Ecto neural progenitor cell (in vitro differentiated cells): ENCODE measurements around the gene PLAC8.
"Not testable (repeated sequence)": the region's sequence is repeated elsewhere in the genome, so short reads cannot be mapped to it uniquely, and the experiment has no call there.

Experiments used
- DNase-seq: peaks from one replicate; pipeline ENCODE4 v3.0.0-alpha.2; 2018; ENCODE audit warnings: low spot score

Gene PLAC8

GRCh38 chr4:83114576-83114975 lies at the start of gene PLAC8:
Gene PLAC8 (minus strand): TSS chr4:83114729. CDS start chr4:83107921, 6,808 bp downstream.
- DNase-seq: no peak

DNA sequence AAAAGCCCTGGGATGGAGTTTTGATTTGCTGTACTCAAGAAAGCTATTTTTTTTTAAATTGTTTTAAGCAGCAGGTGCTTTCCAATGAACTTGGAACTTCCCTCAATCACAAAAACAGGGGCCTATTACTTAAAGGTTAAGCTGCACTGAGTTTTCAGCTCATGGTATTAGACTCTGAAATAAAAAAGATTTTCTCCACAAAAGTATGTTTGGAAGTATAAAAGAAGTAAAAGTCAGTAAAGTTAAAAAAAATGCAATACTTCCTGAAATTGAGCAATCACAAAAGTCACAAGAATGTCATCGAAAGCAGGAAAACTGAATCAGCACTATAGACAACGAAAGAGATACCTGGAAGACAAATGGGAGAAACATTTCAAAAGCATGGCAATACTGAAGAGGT lies 38.9 kb upstream of the PLAC8 start:
- DNase-seq: no peak

GRCh38 chr4:83152746-83153145 lies 38.2 kb upstream of the PLAC8 start:
- no peak for DNase-seq

- DNase-seq: no peak
Measured at GRCh38 chr4:83151651-83152050, 37.1 kb upstream of the PLAC8 start.

- no peak for DNase-seq
Measured at GRCh38 chr4:83150653-83151330, 36.3 kb upstream of the PLAC8 start.

DNA sequence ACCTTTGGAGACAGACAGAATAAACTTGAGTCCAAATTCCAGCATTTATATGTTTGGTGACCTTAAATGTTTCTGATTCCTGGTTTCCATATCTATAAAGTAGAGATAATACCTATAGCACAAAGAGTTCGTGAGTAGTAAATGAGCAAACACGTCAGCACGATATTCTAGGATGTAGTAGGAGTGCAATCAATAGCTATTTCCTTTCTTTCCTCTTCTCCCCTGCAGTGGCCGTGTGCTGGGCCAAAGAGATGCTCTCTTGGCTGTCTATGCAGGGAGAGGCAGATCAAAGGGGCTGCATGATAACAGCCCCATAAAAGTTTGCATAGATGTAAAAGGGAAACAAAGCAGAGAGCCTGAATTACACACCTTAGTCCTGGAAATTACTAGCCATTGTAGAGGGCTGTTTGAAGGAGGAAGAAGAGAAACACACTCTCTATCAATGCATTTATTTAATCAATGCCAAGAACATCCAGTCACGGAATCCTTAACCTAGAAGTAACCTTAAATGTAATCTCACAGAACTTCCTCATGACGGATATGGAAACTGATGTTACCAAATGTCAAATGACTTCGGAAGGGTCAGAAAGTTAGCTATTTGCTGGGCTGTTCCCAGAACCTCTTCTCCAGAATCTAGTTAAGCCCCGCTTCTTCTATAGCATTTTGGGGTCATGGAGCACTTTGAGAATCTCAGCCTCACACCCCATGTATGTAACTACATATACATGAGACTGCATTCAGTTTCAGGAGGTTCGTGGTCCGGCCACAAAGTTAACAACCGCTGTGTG lies 35.5 kb upstream of the PLAC8 start:
- DNase-seq: no peak

GRCh38 chr4:83146841-83147240 lies 32.3 kb upstream of the PLAC8 start:
- no peak for DNase-seq

DNA sequence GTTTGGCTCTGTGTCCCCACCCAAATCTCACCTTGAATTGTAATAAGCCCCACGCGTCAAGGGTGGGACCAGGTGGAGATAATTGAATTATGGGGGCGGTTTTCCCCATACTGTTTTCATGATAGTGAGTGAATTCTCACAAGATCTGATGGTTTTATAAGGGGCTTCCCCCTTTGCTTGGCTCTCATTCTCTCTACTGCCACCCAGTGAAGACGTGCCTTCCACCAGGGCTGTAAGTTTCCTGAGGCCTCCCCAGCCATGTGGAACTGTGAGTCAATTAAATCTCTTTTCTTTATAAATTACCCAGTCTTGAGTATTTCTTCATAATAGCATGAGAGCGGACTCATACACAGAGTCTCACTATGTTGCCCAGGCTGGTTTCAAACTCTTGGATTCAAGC lies 31.2 kb upstream of the PLAC8 start:
- DNase-seq: not testable (repeated sequence)

DNA sequence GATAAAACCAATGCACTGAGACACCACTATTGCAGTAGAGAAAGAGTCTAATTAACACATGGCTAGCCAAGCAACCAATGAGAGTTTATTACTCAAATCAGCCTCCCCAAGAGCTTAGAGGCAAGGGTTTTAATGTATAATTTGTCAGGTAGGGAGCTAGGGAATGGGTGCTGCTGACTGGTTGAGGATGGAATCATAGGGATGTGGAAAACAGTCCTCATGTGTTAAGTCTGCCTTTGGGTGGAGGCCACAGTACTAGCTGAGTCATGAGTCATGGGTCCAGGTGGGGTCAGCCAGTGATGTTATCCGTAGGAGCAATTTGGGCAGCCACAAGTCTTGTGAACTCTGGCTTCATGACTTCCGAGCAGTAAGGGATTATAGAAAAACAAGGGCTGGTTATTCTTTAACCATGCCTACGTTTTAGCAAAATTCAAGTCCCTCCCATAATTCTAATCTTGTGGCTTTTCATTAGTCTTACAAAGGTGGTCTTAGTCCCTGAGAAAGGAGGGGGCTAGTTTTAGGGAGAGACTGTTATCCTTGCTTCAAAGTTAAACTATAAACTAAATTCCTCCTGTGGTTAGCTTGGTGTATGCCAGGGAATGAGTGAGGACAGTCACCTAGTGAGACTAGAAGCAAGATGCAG lies 25.1 kb upstream of the PLAC8 start:
- DNase-seq: no peak

DNA sequence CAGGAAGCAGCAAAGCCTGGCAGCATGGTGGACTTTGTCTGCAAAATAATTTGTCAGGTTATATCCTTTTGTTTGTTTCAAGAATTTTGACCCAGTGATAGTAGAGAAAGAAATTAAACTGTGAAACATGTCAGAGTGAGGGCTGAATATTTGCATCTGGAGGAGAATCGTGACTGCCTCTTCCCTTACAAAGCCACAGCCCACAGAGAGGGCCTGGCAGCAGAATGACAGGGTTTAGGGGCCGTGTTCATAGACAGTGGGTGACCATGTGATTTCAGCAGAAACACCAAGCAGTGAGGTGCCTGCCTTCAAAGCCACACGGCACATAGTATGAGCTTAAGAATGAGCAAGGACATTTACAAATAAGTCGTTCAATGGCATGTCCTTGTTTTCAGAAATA lies 24.4 kb upstream of the PLAC8 start:
- no peak for DNase-seq

- no peak for DNase-seq
Measured at GRCh38 chr4:83132065-83132464, 17.5 kb upstream of the PLAC8 start.

DNA sequence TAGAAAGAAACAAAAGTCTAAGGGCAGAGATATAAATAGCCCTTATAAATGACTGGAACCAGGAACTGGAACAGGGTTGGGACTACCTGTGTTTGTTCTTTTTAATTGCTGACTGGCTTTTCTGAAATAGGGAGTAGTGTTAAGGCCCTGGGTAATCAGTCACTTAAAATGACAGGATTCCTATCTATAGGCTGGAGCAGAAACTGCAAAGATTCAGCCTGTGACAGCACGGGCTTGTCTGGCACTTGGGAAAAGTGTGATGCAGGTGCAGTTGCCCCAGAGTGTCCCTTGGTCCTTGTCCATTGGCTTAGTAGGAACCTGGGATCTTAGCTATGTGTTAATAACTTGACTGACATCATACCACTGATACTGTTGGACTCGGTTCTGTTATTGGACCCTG lies 14.7 kb upstream of the PLAC8 start:
- DNase-seq: no peak

GRCh38 chr4:83128240-83128929 lies 13.9 kb upstream of the PLAC8 start:
- no peak for DNase-seq

DNA sequence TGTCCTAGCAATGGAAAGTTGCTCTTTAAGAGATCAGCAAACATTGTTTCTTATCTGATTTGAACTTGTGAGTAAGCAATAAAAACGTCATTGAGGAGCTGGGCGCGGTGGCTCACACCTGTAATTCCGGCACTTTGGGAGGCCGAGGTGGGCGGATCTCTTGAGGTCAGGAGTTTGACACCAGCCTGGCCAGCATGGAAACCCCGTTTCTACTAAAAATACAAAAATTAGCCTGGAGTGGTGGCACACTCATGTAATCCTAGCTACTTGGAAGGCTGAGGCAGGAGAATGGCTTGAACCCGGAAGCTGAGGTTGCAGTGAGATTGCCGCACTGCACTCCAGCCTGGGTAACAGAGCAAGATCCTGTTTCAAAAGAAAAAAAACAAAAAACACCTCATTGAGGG lies 11.2 kb upstream of the PLAC8 start:
- DNase-seq: no peak

GRCh38 chr4:83124111-83124780 lies 9.7 kb upstream of the PLAC8 start:
- DNase-seq: no peak

DNA sequence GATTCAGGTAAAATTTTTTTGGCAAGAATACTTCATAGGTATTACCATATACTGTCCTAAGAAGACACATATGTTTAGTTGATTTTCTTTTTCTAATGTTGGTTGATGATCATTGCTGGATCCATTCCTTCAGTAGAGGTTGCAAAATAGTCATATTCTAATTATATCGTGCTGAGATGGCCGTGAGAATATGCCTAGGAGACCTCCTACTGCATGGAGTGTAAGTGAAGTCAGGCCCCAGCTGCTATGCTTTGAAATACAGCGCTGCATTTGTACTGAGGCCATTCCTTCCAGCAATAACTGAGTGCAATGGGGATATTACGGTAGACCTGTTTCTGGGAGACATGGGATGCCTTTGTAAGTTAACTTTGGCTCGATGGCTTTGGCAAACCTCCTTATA lies 6.7 kb upstream of the PLAC8 start:
- no peak for DNase-seq

DNA sequence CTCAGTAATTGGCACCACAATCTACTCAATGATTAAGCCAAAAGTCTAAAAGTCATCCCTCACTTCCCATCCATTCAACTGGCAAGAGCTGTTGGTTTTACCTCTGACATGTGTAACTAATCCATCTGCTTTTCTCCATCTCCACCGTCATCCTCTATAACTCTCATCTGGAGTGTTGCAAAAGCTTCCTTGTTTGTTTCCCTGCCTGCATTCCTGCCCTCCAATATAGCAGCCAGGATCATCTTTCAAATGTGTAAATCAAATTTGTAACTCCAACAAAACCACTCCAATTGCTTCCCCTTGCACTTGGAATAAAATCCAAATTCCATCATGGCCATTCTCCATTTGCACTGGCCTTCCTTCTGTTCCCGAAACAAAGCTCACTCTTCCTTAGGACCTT lies 4.3 kb upstream of the PLAC8 start:
- no peak for DNase-seq

DNA sequence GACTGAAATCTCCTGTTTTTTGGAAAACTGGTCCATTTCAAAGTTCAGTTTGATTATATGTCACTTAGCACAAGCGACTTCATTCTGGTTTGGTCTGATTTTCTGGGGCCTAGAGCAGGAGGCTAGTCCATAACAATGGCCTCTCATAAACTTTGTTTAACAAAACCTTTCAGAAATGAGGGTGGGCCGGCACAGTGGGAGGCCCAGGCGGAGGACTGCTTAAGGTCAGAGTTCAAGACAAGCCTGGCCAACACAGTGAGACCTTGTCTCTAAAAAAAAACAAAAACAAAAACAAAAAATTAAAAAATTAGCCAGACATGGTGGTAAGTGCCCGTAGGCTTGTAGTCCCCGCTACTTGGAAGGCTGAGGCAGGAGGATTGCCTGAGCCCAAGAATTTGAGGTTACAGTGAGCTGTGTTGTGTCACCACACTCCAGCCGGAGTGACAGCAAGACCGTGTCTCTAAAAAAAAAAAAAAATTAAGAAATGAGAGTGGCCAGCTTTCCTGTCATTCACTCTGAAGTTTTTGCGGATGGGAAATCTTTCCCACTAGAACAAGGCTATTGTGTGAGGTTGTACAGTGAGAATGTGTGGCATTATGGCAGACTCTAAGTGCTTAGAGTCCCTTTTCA lies 1.2 kb upstream of the PLAC8 start:
- DNase-seq: no peak

DNA sequence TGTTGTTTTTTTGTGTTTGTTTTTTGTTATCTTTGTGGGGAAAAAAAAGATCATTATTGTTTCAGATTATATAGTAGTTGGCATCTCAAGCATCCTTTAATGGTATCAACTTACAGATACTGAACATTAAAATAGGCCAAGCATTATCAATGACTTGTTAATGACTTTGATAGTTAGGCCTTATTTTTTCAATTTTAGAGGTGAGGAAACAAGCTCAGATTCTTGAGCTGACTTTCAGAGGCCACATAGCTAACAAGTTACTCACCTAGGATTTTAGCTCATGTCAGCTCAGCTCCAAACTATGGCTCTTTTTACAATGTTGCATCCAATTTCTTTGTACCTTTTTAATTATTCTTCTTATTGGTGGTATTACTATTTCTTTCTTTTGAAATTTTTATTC lies 471 bp upstream of the PLAC8 start:
- DNase-seq: no peak

DNA sequence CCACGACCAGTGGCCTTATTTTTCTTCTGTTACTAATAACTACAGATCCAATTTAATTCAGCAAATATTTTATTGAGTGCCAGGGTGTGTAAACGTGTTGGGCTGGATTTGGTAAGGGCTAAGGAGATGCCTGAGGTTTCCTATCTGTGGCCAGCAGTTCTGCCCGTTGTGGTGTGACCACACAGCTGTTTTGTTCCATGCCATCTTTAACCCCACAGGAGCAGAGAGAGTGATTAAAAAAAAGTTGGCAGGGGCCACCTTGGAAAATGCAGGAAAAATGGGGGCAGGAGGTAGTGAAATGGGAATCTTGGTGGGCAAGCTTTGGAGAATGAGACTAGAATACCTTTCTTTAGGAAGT lies 1.1 kb downstream of the PLAC8 start:
- no peak for DNase-seq

GRCh38 chr4:83112678-83113428 lies 1.7 kb downstream of the PLAC8 start:
- DNase-seq: no peak
